ENCODE results near the gene STARD3.

Gene STARD3

DNA sequence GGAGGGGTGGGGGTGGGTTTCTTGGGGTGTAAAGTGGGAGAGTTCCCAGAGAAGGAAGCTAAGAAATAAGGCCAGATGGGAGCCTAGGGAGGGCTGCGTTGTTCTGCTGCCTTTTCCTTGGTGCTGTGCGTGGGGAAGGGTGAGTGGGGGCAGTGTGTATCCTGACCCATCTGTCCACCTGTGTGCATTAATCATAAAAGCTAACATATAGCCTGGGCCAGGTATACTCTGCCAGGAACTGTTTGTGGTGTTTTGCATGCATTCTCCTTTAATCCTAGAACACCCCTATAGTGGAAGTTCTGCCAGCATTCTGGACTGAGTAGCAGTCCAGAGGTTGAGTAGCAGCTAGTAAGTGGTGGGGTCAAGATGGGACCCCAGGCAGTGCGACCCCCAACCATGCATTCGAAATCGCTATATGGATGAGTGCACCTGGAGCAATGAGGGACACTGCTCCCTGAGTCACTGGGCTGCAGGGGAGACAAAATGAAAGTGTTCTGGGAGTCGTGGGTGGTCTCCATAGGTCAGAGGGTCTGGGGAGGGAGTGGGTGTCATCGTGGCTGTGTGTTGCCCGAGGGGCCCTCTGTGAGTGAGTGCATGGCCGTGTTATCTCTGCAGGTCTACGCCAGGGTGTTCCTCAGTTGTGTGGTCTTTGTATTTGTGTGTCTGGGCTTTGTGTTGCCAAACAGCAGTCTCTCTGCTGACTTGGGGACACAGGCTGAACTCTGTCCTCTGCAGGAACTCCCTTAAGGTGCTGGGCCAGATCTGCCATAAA lies 64.3 kb downstream of the STARD3 start:
- no peak overlapping the region for H3K4me3 ChIP-seq (ENCODE audit: low read depth, low read length)
- no peak for TF ChIP-seq CTCF (IDR thresholded peaks at IDR 0.05; ENCODE audit: low read depth, low read length, missing control alignments)
- DNase-seq (ENCODE audit: low read depth): no peak

- no peak for TF ChIP-seq CTCF (IDR thresholded peaks at IDR 0.05; ENCODE audit: low read depth, low read length, missing control alignments)
- no peak overlapping the region for H3K4me3 ChIP-seq (ENCODE audit: low read depth, low read length)
- DNase-seq (ENCODE audit: low read depth): no peak
Observed at GRCh38 chr17:39701784-39702422, 65.0 kb downstream of the STARD3 start.

- TF ChIP-seq CTCF (IDR thresholded peaks at IDR 0.05; ENCODE audit: low read depth, low read length, missing control alignments): no peak
- no peak overlapping the region for H3K4me3 ChIP-seq (ENCODE audit: low read depth, low read length)
- DNase-seq (ENCODE audit: low read depth): peak; percentile 16
Observed at GRCh38 chr17:39702901-39703893, 66.3 kb downstream of the STARD3 start.

GRCh38 chr17:39703913-39704312 lies 67.0 kb downstream of the STARD3 start:
- H3K4me3 ChIP-seq (ENCODE audit: low read depth, low read length): no peak overlapping the region
- TF ChIP-seq CTCF (IDR thresholded peaks at IDR 0.05; ENCODE audit: low read depth, low read length, missing control alignments): no peak
- DNase-seq (ENCODE audit: low read depth): no peak

- TF ChIP-seq CTCF (IDR thresholded peaks at IDR 0.05; ENCODE audit: low read depth, low read length, missing control alignments): no peak
- no peak for DNase-seq (ENCODE audit: low read depth)
- H3K4me3 ChIP-seq (ENCODE audit: low read depth, low read length): no peak overlapping the region
Observed at GRCh38 chr17:39704821-39705551, 68.0 kb downstream of the STARD3 start.

GRCh38 chr17:39705786-39706348 lies 68.9 kb downstream of the STARD3 start:
- TF ChIP-seq CTCF (IDR thresholded peaks at IDR 0.05; ENCODE audit: low read depth, low read length, missing control alignments): no peak
- DNase-seq (ENCODE audit: low read depth): no peak
- no peak overlapping the region for H3K4me3 ChIP-seq (ENCODE audit: low read depth, low read length)

Data from GM12864 (cell line).